ENCODE data around the gene PCDHB12. TPM values are rescaled to one million over a fixed set of nuclear protein-coding genes. Genes with fewer than 3 reads are reported as not detected.
A peak's percentile ranks its signal among the peaks of the same experiment; 100 is the strongest.

Gene PCDHB12
- total RNA-seq, 1 experiment from 2014 or later = 1.6 TPM

DNA sequence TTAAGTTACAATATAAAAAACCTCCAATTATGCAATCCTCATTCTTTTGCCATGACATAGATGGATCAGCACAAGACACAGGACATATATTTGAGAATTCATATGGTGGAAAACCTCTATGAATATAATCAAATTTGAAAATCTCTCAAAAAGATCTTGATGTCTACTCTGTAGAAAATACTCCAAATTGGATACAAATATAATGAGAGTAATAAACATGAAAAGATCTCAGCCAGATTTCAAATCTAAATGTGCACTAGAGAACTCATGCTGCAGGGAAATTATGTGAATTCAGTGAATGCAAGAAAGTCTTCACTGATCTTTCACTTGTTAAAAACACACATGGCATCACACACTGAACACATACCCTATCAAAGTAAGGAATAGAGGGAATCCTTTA lies 50.4 kb downstream of the PCDHB12 start:
- peaks cover 64% of the 10 kb centered on the region for H3K9me3 Mint-ChIP-seq (ENCODE audit: unreplicated experiment)

DNA sequence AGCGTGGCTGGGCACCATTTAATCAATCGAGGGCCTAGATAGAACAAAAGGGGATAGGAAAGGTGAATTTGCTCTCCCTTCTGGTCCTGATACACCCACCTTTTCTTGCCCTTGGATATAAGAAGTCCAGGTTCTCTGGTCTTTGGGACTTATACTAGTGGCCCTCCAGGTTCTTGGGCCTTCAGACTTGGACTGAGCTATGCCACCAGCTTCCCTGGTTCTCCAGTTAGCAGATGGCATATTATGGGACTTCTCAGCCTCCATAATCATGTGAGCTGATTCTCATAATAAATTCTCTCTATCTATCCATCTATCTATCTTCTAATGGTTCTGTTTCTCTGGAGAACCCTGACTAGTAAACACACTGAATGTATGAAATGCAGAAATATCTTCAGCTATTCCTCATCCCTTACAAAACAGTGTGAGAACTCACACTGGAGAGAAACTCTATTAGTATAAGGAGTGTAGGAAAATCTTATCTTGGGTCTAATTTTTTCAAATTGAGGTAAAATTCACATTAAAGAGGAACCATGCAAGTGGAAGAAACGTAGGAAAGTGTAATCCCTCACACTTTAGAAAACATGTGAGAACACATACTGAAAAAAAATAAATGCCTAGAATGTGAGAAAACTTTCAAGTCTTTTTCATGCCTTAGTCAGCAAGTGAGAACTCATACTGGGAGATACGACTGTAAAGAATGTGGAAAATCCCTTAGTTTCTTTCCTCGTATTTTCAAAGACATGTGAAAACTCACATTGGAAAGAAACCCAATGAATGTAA lies 52.1 kb downstream of the PCDHB12 start:
- ChIA-PET POLR2A (interaction anchor here (0.7 kb wide), 1 partner anchor 62 kb away, joined by 3 read pairs; no protein-coding TSS in a partner anchor), CTCF (interaction anchor here (0.9 kb wide), 1 partner anchor 307 kb away, joined by 3 read pairs; no protein-coding TSS in a partner anchor)
- Mint-ChIP-seq H3K27ac (ENCODE audit: low read depth, unreplicated experiment) (no peak overlapping the region), H3K4me1 (ENCODE audit: insufficient read depth, unreplicated experiment) (no peaks in the 10 kb centered on the region), H3K9me3 (ENCODE audit: unreplicated experiment) (peaks cover 67% of the 10 kb centered on the region), H3K4me3 (ENCODE audit: unreplicated experiment) (no peak overlapping the region), H3K36me3 (ENCODE audit: insufficient read depth, unreplicated experiment) (no peaks in the 10 kb centered on the region), H3K27me3 (ENCODE audit: insufficient read depth, unreplicated experiment) (no peaks in the 10 kb centered on the region)
- peak; percentile 23 for DNase-seq (ENCODE audit: unreplicated experiment)
- intact Hi-C loops (cut with micrococcal nuclease) = no loop called here
- no TSS peak for BruUV-seq (replicated peaks)
- TF ChIP-seq, protein P1, sequence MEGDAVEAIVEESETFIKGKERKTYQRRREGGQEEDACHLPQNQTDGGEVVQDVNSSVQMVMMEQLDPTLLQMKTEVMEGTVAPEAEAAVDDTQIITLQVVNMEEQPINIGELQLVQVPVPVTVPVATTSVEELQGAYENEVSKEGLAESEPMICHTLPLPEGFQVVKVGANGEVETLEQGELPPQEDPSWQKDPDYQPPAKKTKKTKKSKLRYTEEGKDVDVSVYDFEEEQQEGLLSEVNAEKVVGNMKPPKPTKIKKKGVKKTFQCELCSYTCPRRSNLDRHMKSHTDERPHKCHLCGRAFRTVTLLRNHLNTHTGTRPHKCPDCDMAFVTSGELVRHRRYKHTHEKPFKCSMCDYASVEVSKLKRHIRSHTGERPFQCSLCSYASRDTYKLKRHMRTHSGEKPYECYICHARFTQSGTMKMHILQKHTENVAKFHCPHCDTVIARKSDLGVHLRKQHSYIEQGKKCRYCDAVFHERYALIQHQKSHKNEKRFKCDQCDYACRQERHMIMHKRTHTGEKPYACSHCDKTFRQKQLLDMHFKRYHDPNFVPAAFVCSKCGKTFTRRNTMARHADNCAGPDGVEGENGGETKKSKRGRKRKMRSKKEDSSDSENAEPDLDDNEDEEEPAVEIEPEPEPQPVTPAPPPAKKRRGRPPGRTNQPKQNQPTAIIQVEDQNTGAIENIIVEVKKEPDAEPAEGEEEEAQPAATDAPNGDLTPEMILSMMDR (IDR thresholded peaks at IDR 0.05; ENCODE audit: unreplicated experiment) = no peak

More for the DNA sequence above, 50.4 kb downstream of the PCDHB12 start:
- intact Hi-C loops (cut with micrococcal nuclease) = no loop called here
- no TSS peak for BruUV-seq (replicated peaks)
- Mint-ChIP-seq H3K4me1 (ENCODE audit: insufficient read depth, unreplicated experiment) (no peaks in the 10 kb centered on the region), H3K27ac (ENCODE audit: low read depth, unreplicated experiment) (no peak overlapping the region), H3K36me3 (ENCODE audit: insufficient read depth, unreplicated experiment) (no peaks in the 10 kb centered on the region), H3K27me3 (ENCODE audit: insufficient read depth, unreplicated experiment) (no peaks in the 10 kb centered on the region), H3K4me3 (ENCODE audit: unreplicated experiment) (no peak overlapping the region)
- CTCF ChIA-PET = interaction anchor here (0.6 kb wide), 1 partner anchor 389 kb away, joined by 7 read pairs; no protein-coding TSS in a partner anchor
- TF ChIP-seq, protein P1 (IDR thresholded peaks at IDR 0.05; ENCODE audit: unreplicated experiment) = no peak
- POLR2A ChIA-PET = no interaction called here
- DNase-seq (ENCODE audit: unreplicated experiment) = no peak

DNA sequence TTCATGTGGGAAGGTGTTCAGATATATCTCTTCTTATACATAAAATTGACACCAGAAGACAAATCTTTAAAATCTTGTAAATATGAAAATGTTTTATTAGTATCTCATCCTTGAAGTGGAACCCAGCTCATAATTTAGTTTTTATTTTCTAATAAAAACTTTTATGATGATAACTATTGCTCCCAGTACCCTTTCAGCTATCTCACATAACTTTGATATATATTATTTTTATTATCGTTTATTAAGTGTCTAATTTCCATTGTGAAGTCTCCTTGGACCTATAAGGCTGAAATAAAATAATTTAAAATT lies 52.7 kb downstream of the PCDHB12 start:
- Mint-ChIP-seq H3K36me3 (ENCODE audit: insufficient read depth, unreplicated experiment) (no peaks in the 10 kb centered on the region), H3K27ac (ENCODE audit: low read depth, unreplicated experiment) (no peak overlapping the region), H3K9me3 (ENCODE audit: unreplicated experiment) (peaks cover 67% of the 10 kb centered on the region), H3K4me3 (ENCODE audit: unreplicated experiment) (no peak overlapping the region), H3K27me3 (ENCODE audit: insufficient read depth, unreplicated experiment) (no peaks in the 10 kb centered on the region), H3K4me1 (ENCODE audit: insufficient read depth, unreplicated experiment) (no peaks in the 10 kb centered on the region)
- no TSS peak for BruUV-seq (replicated peaks)
- intact Hi-C loops (cut with micrococcal nuclease) = no loop called here
- no peak for DNase-seq (ENCODE audit: unreplicated experiment)
- ChIA-PET CTCF (interaction anchor here (0.9 kb wide), 1 partner anchor 306 kb away, joined by 3 read pairs; no protein-coding TSS in a partner anchor), POLR2A (interaction anchor here (0.7 kb wide), 2 partner anchors 54 to 61 kb away, joined by 3 read pairs; no protein-coding TSS in a partner anchor)
- TF ChIP-seq, protein P1 (IDR thresholded peaks at IDR 0.05; ENCODE audit: unreplicated experiment) = no peak

Other genes with a start within 250 kb of the PCDHB12 start
- gene PCDHAC2, start 242.2 kb upstream of the PCDHB12 start, total RNA-seq (2022) = 9.3 and 12.3 TPM in 2 replicates
- gene PCDHB1, start 157.3 kb upstream of the PCDHB12 start, total RNA-seq (2022) = not detected in 2 replicates
- 2.4 and 2.6 TPM in 2 replicates for gene PCDHB2, start 114.1 kb upstream of the PCDHB12 start, total RNA-seq (2022)
- gene PCDHB3, start 108.2 kb upstream of the PCDHB12 start, total RNA-seq (2022) = 0.42 and 0.49 TPM in 2 replicates
- 0.44 and 1.3 TPM in 2 replicates for gene PCDHB4, start 86.9 kb upstream of the PCDHB12 start, total RNA-seq (2022)
- 1.2 and 1.7 TPM in 2 replicates for gene PCDHB5, start 73.5 kb upstream of the PCDHB12 start, total RNA-seq (2022)
- gene PCDHB6, start 58.7 kb upstream of the PCDHB12 start, total RNA-seq (2022) = 0.19 and 0.22 TPM in 2 replicates
- 0.28 and 0.29 TPM in 2 replicates for gene PCDHB7, start 36.1 kb upstream of the PCDHB12 start, total RNA-seq (2022)
- gene PCDHB8, start 30.9 kb upstream of the PCDHB12 start, total RNA-seq (2022) = 0.34 TPM in 1 of 2 replicates, not detected in the other
- 1.8 and 2.5 TPM in 2 replicates for gene PCDHB16, start 26.3 kb upstream of the PCDHB12 start, total RNA-seq (2022)
- 1.0 and 1.8 TPM in 2 replicates for gene PCDHB9, start 21.6 kb upstream of the PCDHB12 start, total RNA-seq (2022)
- gene PCDHB10, start 16.4 kb upstream of the PCDHB12 start, total RNA-seq (2022) = 1.2 and 1.4 TPM in 2 replicates
- gene PCDHB11, start 9.1 kb upstream of the PCDHB12 start, total RNA-seq (2022) = 0.75 and 1.3 TPM in 2 replicates
- gene PCDHB13, start 5.2 kb downstream of the PCDHB12 start, total RNA-seq (2022) = 3.5 and 4.7 TPM in 2 replicates
- 4.7 and 6.2 TPM in 2 replicates for gene PCDHB14, start 14.6 kb downstream of the PCDHB12 start, total RNA-seq (2022)
- gene PCDHB15, start 36.7 kb downstream of the PCDHB12 start, total RNA-seq (2022) = 0.91 and 1.2 TPM in 2 replicates
- gene SLC25A2, start 95.3 kb downstream of the PCDHB12 start, total RNA-seq (2022) = 0.37 and 0.79 TPM in 2 replicates
- 81.3 and 94.9 TPM in 2 replicates for gene TAF7, start 112.1 kb downstream of the PCDHB12 start, total RNA-seq (2022)
- 0.20 and 0.35 TPM in 2 replicates for gene PCDHGA1, start 121.8 kb downstream of the PCDHB12 start, total RNA-seq (2022)
- gene PCDHGA2, start 130.0 kb downstream of the PCDHB12 start, total RNA-seq (2022) = 0.32 and 0.33 TPM in 2 replicates
- gene PCDHGA3, start 135.1 kb downstream of the PCDHB12 start, total RNA-seq (2022) = 0.07 and 0.25 TPM in 2 replicates
- 0.19 and 0.59 TPM in 2 replicates for gene PCDHGB1, start 141.4 kb downstream of the PCDHB12 start, total RNA-seq (2022)
- 0.26 and 0.44 TPM in 2 replicates for gene PCDHGA4, start 146.3 kb downstream of the PCDHB12 start, total RNA-seq (2022)
- gene PCDHGB2, start 151.3 kb downstream of the PCDHB12 start, total RNA-seq (2022) = 0.61 and 0.88 TPM in 2 replicates
- gene PCDHGA5, start 155.4 kb downstream of the PCDHB12 start, total RNA-seq (2022) = 0.25 and 0.42 TPM in 2 replicates
- gene PCDHGB3, start 161.5 kb downstream of the PCDHB12 start, total RNA-seq (2022) = 0.33 and 0.56 TPM in 2 replicates
- 0.44 and 0.49 TPM in 2 replicates for gene PCDHGA6, start 165.2 kb downstream of the PCDHB12 start, total RNA-seq (2022)
- 0.56 and 0.86 TPM in 2 replicates for gene PCDHGA7, start 174.0 kb downstream of the PCDHB12 start, total RNA-seq (2022)
- gene PCDHGB4, start 179.0 kb downstream of the PCDHB12 start, total RNA-seq (2022) = 0.49 and 0.79 TPM in 2 replicates
- gene PCDHGA8, start 183.9 kb downstream of the PCDHB12 start, total RNA-seq (2022) = 0.28 and 0.56 TPM in 2 replicates
- gene PCDHGB5, start 189.2 kb downstream of the PCDHB12 start, total RNA-seq (2022) = 3.2 and 5.6 TPM in 2 replicates
- gene PCDHGA9, start 194.1 kb downstream of the PCDHB12 start, total RNA-seq (2022) = 0.89 and 1.3 TPM in 2 replicates
- gene PCDHGB6, start 199.3 kb downstream of the PCDHB12 start, total RNA-seq (2022) = 0.68 and 1.4 TPM in 2 replicates
- gene PCDHGA10, start 204.3 kb downstream of the PCDHB12 start, total RNA-seq (2022) = 1.4 TPM in 2 replicates
- gene PCDHGB7, start 209.0 kb downstream of the PCDHB12 start, total RNA-seq (2022) = 0.75 and 1.2 TPM in 2 replicates
- gene PCDHGA11, start 212.3 kb downstream of the PCDHB12 start, total RNA-seq (2022) = 0.30 and 0.76 TPM in 2 replicates
- 0.79 and 0.91 TPM in 2 replicates for gene PCDHGA12, start 221.8 kb downstream of the PCDHB12 start, total RNA-seq (2022)

Data from MCF 10A (cell line).